ENCODE measurements around the gene KAT7.

The KAT7 gene

DNA sequence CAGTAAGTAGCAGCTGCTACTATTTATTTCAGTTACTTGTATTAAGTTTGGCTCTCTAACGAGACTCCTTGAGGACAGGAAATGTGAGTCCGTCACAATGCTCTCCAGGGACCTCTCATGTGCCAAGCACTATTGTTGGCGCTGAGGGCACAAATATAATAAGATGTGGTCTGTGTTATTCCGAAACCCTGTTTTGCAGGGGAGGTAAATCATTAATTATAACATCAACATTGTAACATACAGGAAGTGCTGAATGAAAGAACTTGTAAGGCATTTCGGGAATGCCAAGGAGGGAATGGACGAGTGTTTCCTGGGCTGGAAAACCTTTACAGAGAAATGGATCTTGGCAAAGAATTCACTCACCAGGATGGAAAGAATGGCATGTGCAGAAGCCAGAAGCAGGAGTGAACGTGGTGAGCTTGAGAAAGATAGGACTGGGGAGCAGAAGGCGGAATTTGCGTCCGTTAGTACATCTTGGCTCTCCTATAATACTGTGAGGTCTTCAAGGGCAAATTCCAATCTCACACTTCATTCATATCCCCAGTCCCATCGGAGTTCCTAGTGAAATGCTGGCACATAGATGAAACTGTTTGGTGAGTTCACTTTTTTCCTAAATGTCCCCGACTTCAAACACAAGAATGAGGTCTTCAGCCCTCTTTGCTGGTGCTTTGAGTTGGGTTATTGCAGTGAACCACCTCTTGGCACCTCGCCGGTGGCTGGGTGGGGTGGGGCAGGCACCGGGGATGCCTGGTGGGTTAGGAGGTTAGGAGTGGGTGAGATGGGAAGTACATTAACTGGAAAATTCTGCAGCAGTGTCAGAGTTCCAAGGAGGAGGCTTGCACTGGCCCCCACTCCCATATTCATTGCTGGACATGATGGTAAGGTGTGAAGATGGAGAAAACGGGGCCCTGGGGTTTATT is 47.9 kb downstream of the KAT7 start:
- Histone ChIP-seq H3K36me3 (ENCODE audit: control insufficient read depth in 5 of 5, insufficient read depth in 5 of 5, low read length in 5 of 5) (peaks cover 0 to 28% (median 16%) of the 10 kb centered on the region in 5 donors), H3K9ac (ENCODE audit: low read length in 5 of 5) (no peak overlapping the region), H3K9me3 (ENCODE audit: control insufficient read depth in 5 of 5, low read length in 5 of 5) (no peaks in the 10 kb centered on the region), H3K4me3 (ENCODE audit: low read depth in 1 of 5, low read length in 5 of 5) (no peak overlapping the region), H3K4me1 (ENCODE audit: control insufficient read depth in 5 of 5, insufficient read depth in 5 of 5, low read length in 5 of 5) (peaks cover 6 to 44% (median 15%) of the 10 kb centered on the region in 5 donors), H3K27ac (ENCODE audit: low read depth, low read length) (no peak overlapping the region), H3K27me3 (ENCODE audit: control insufficient read depth in 5 of 5, insufficient read depth in 4 of 5, low read length in 5 of 5) (no peaks in the 10 kb centered on the region)

DNA sequence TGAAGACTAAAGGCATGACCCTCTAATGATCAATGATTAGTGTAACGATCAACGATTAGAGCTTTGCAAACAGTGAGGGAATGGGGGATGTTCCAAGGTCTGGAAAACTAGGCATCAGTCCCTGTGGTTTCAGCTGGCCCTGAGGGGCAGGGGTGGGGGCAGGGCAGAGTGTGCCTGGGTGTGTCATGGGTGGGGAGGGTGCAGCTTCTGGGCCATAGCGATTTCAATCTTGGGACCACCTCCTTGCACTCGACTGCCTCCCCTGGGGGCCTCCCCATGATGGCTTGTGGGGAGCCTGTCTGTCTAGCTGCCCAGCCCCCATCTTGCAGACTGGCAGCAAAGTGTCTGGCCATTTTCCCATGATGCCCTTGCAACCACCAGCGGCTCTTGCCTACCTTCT is 51.0 kb downstream of the KAT7 start:
- Histone ChIP-seq H3K27me3 (ENCODE audit: control insufficient read depth in 5 of 5, insufficient read depth in 4 of 5, low read length in 5 of 5) (no peaks in the 10 kb centered on the region), H3K4me3 (ENCODE audit: low read depth in 1 of 5, low read length in 5 of 5) (no peak overlapping the region), H3K9ac (ENCODE audit: low read length in 5 of 5) (no peak overlapping the region), H3K36me3 (ENCODE audit: control insufficient read depth in 5 of 5, insufficient read depth in 5 of 5, low read length in 5 of 5) (peaks cover 0 to 3% (median 2%) of the 10 kb centered on the region in 5 donors), H3K27ac (ENCODE audit: low read depth, low read length) (no peak overlapping the region), H3K4me1 (ENCODE audit: control insufficient read depth in 5 of 5, insufficient read depth in 5 of 5, low read length in 5 of 5) (peaks cover 3 to 24% (median 12%) of the 10 kb centered on the region in 5 donors), H3K9me3 (ENCODE audit: control insufficient read depth in 5 of 5, low read length in 5 of 5) (no peaks in the 10 kb centered on the region)

DNA sequence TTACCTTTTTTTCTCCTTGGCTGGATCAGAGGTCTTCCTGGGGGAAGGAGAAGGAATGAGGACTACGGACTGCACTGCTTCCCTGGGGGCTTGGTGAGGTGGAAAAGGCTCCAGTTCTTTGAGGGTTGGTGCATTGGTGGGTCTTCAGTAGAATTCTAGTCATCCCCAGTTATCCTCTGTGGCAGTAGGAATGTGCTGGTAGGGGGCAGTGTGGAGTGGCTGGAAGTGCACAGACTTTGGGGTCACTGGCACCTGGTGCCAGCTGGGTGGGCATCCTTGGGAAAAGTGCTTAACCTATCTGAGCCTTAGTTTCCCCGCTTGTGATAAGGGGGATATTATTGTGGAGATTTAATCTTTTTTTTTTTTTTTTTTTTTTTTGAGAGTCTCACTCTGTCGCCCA is 53.1 kb downstream of the KAT7 start:
- Histone ChIP-seq H3K4me3 (ENCODE audit: low read depth in 1 of 5, low read length in 5 of 5) (no peak overlapping the region), H3K4me1 (ENCODE audit: control insufficient read depth in 5 of 5, insufficient read depth in 5 of 5, low read length in 5 of 5) (peaks cover 3 to 24% (median 10%) of the 10 kb centered on the region in 5 donors), H3K9me3 (ENCODE audit: control insufficient read depth in 5 of 5, low read length in 5 of 5) (no peaks in the 10 kb centered on the region), H3K27me3 (ENCODE audit: control insufficient read depth in 5 of 5, insufficient read depth in 4 of 5, low read length in 5 of 5) (no peaks in the 10 kb centered on the region), H3K36me3 (ENCODE audit: control insufficient read depth in 5 of 5, insufficient read depth in 5 of 5, low read length in 5 of 5) (peaks cover 0 to 4% (median 0%) of the 10 kb centered on the region in 5 donors), H3K27ac (ENCODE audit: low read depth, low read length) (no peak overlapping the region), H3K9ac (ENCODE audit: low read length in 5 of 5) (no peak overlapping the region)

DNA sequence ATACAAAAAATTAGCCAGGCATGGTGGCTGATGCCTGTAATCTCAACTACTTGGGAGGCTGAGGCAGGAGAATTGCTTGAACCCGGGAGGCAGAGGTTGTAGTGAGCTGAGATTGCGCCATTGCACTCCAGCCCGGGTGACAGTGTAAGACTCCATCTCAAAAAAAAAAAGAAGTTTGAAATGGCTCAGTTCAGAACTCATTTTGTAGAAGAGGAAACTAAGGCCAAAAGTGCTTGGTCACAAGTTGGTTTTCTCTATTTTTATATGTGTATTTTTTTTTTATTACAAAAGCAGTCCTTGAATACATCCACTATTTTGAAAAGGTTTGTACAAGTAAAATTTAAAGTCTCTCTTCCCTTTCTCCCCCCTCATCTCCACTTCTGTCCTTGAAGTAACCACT is 53.9 kb downstream of the KAT7 start:
- peaks cover 3 to 18% (median 9%) of the 10 kb centered on the region in 5 donors for H3K4me1 ChIP-seq (ENCODE audit: control insufficient read depth in 5 of 5, insufficient read depth in 5 of 5, low read length in 5 of 5)
- no peaks in the 10 kb centered on the region for H3K9me3 ChIP-seq (ENCODE audit: control insufficient read depth in 5 of 5, low read length in 5 of 5)
- peaks cover 0 to 10% (median 2%) of the 10 kb centered on the region in 5 donors for H3K36me3 ChIP-seq (ENCODE audit: control insufficient read depth in 5 of 5, insufficient read depth in 5 of 5, low read length in 5 of 5)
- H3K27me3 ChIP-seq (ENCODE audit: control insufficient read depth in 5 of 5, insufficient read depth in 4 of 5, low read length in 5 of 5) = no peaks in the 10 kb centered on the region
- H3K9ac ChIP-seq (ENCODE audit: low read length in 5 of 5) = no peak overlapping the region
- no peak overlapping the region for H3K27ac ChIP-seq (ENCODE audit: low read depth, low read length)
- H3K4me3 ChIP-seq (ENCODE audit: low read depth in 1 of 5, low read length in 5 of 5) = no peak overlapping the region

DNA sequence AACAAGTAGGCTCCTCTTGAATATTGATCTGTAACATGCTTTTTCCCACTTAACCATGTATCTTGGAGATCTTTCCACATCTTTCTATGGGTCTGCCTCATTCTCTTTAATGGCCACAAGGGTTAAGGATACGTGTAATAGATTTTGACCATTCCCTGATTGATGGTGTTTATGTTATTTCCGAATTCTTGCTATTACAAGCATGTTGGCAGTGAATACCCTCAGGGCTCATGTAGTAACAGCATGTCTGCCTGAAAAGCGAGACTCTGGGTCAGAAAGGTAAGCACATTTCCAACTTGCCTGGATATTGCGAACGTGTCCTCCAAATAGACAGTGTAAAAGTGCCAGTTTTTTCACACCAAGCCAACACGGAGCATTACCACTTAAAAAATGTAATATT is 54.4 kb downstream of the KAT7 start:
- no peak overlapping the region for H3K4me3 ChIP-seq (ENCODE audit: low read depth in 1 of 5, low read length in 5 of 5)
- no peak overlapping the region for H3K9ac ChIP-seq (ENCODE audit: low read length in 5 of 5)
- no peaks in the 10 kb centered on the region for H3K27me3 ChIP-seq (ENCODE audit: control insufficient read depth in 5 of 5, insufficient read depth in 4 of 5, low read length in 5 of 5)
- no peaks in the 10 kb centered on the region for H3K9me3 ChIP-seq (ENCODE audit: control insufficient read depth in 5 of 5, low read length in 5 of 5)
- H3K4me1 ChIP-seq (ENCODE audit: control insufficient read depth in 5 of 5, insufficient read depth in 5 of 5, low read length in 5 of 5) = peaks cover 3 to 14% (median 9%) of the 10 kb centered on the region in 5 donors
- peaks cover 0 to 10% (median 2%) of the 10 kb centered on the region in 5 donors for H3K36me3 ChIP-seq (ENCODE audit: control insufficient read depth in 5 of 5, insufficient read depth in 5 of 5, low read length in 5 of 5)
- no peak overlapping the region for H3K27ac ChIP-seq (ENCODE audit: low read depth, low read length)

DNA sequence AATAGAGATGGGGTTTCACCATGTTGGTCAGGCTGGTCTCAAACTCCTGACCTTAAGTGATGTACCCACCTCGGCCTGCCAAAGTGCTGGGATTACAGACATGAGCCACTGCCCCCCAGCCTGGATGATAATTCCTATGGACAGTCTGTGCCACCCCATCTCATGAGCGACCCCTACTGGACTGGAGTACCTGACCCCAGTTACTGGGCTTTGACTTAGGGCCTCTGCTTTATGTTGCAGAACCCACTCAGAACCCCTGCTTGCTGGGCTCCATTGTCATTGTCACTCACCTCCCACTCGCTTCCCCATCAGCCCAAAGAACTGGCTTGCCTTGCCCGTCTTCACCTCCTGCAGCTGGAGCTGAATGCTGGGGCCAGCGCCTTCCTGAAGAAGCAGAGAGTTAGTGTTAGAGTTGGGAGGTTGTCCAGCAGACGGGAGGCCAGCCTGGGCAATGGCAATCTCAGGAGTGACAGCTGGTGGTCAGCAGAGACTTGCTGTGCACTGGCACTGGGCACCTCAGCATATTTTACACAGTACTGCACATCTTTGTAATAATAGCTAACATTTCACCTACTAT is 55.4 kb downstream of the KAT7 start:
- no peak overlapping the region for H3K4me3 ChIP-seq (ENCODE audit: low read depth in 1 of 5, low read length in 5 of 5)
- peaks cover 0 to 10% (median 2%) of the 10 kb centered on the region in 5 donors for H3K36me3 ChIP-seq (ENCODE audit: control insufficient read depth in 5 of 5, insufficient read depth in 5 of 5, low read length in 5 of 5)
- H3K9me3 ChIP-seq (ENCODE audit: control insufficient read depth in 5 of 5, low read length in 5 of 5) = no peaks in the 10 kb centered on the region
- peaks cover 3 to 14% (median 9%) of the 10 kb centered on the region in 5 donors for H3K4me1 ChIP-seq (ENCODE audit: control insufficient read depth in 5 of 5, insufficient read depth in 5 of 5, low read length in 5 of 5)
- no peak overlapping the region for H3K9ac ChIP-seq (ENCODE audit: low read length in 5 of 5)
- H3K27ac ChIP-seq (ENCODE audit: low read depth, low read length) = no peak overlapping the region
- no peaks in the 10 kb centered on the region for H3K27me3 ChIP-seq (ENCODE audit: control insufficient read depth in 5 of 5, insufficient read depth in 4 of 5, low read length in 5 of 5)

DNA sequence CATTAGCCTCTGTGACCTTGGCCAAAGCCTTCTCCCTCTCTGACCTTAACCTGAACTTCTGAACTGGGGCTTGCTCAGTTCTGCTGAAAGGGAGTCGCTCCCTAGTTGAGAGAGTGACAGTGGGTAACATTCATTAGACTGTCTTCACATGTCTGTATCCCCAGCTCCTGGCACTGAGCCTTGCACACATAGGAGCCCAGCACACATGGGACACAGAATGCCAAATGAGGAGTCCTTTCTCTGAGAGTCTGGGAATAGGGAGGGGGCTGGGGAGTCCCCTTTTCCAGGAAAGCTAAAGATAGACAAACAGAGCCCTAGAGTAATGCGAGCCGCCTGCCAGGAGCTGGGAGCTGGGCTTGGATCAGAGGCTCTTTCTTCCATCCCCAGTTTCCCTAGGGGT is 56.8 kb downstream of the KAT7 start:
- no peaks in the 10 kb centered on the region for H3K9me3 ChIP-seq (ENCODE audit: control insufficient read depth in 5 of 5, low read length in 5 of 5)
- H3K4me1 ChIP-seq (ENCODE audit: control insufficient read depth in 5 of 5, insufficient read depth in 5 of 5, low read length in 5 of 5) = peaks cover 3 to 14% (median 9%) of the 10 kb centered on the region in 5 donors
- H3K9ac ChIP-seq (ENCODE audit: low read length in 5 of 5) = peak overlapping the region in 1 of 5 donors; percentile 23
- peaks cover 0 to 10% (median 2%) of the 10 kb centered on the region in 5 donors for H3K36me3 ChIP-seq (ENCODE audit: control insufficient read depth in 5 of 5, insufficient read depth in 5 of 5, low read length in 5 of 5)
- H3K27ac ChIP-seq (ENCODE audit: low read depth, low read length) = no peak overlapping the region
- H3K4me3 ChIP-seq (ENCODE audit: low read depth in 1 of 5, low read length in 5 of 5) = no peak overlapping the region
- H3K27me3 ChIP-seq (ENCODE audit: control insufficient read depth in 5 of 5, insufficient read depth in 4 of 5, low read length in 5 of 5) = peaks cover 0 to under 1% (median 0%) of the 10 kb centered on the region in 5 donors

DNA sequence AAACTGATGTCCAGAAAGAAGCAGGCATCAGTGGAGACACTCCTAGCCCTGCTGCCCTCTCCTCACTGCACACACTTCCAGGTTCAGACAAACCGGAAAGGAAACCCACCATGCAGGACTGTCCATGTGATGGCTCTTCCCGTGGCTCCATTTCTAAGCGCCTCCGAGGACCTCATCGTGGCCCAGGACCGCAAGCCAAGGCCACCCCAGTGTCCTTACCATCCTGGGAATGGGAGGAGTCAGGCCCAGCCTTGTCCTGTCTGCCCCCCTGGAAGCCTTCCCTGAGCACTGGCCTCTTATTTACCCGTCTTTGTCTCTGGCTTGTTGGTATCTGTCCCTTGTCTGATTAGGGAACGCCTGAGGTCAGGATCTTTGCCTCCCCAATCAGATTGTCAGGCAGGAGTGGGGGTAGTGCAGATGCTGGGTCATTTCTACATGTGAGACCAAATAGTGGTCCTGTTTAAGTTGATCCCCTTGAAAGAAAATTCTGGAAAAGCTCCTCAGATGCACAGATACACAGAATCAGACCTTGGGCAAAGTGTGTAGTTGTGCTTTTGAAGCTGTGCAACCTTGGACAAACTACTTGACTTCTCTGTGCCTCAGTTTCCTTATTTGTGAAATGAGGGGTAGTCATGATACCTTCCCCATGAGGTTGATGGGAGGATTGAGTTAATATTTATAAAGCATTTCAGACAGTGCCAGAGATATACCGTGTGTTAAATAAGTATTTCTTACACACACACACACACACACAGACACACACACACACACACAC is 58.6 kb downstream of the KAT7 start:
- Histone ChIP-seq H3K36me3 (ENCODE audit: control insufficient read depth in 5 of 5, insufficient read depth in 5 of 5, low read length in 5 of 5) (peaks cover 0 to 10% (median 2%) of the 10 kb centered on the region in 5 donors), H3K4me3 (ENCODE audit: low read depth in 1 of 5, low read length in 5 of 5) (no peak overlapping the region), H3K9me3 (ENCODE audit: control insufficient read depth in 5 of 5, low read length in 5 of 5) (no peaks in the 10 kb centered on the region), H3K27ac (ENCODE audit: low read depth, low read length) (no peak overlapping the region), H3K27me3 (ENCODE audit: control insufficient read depth in 5 of 5, insufficient read depth in 4 of 5, low read length in 5 of 5) (peaks cover 0 to 11% (median 3%) of the 10 kb centered on the region in 5 donors), H3K4me1 (ENCODE audit: control insufficient read depth in 5 of 5, insufficient read depth in 5 of 5, low read length in 5 of 5) (peaks cover 3 to 29% (median 24%) of the 10 kb centered on the region in 5 donors), H3K9ac (ENCODE audit: low read length in 5 of 5) (no peak overlapping the region)

DNA sequence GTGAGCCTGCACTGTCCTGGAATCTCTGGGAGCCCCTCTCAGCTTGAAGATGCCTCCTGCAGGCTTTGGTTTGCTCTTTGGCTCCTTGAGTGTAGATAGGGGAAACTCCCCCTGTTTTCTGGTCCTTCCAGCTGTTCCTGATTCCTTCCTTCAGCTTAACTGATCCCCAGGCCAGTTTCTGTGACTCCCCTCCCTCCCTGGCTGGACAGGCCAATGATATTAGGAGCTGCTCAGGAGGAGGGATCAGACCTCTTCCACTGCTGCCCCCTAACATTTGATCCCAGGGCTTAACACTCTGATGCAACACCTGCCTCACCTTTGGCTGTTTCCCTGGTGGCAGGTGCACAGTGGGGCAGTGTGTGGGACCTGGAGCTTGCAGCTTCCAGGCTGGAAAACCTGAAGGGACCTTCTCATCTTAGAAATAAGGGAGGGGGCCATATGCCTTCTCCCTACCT is 59.6 kb downstream of the KAT7 start, which contains the start of gene TAC4:
Gene TAC4, minus strand, starts transcription at position 51 of the 455 bp plus-strand sequence. CDS start 52 bp downstream, outside the sequence.
- Histone ChIP-seq H3K27me3 (ENCODE audit: control insufficient read depth in 5 of 5, insufficient read depth in 4 of 5, low read length in 5 of 5) (peaks cover 0 to 11% (median 4%) of the 10 kb centered on the region in 5 donors), H3K4me1 (ENCODE audit: control insufficient read depth in 5 of 5, insufficient read depth in 5 of 5, low read length in 5 of 5) (peaks cover 3 to 30% (median 24%) of the 10 kb centered on the region in 5 donors), H3K9me3 (ENCODE audit: control insufficient read depth in 5 of 5, low read length in 5 of 5) (no peaks in the 10 kb centered on the region), H3K27ac (ENCODE audit: low read depth, low read length) (no peak within 1 kb of the TSS), H3K9ac (ENCODE audit: low read length in 5 of 5) (no peak within 1 kb of the TSS), H3K36me3 (ENCODE audit: control insufficient read depth in 5 of 5, insufficient read depth in 5 of 5, low read length in 5 of 5) (peaks cover 0 to 10% (median 2%) of the 10 kb centered on the region in 5 donors), H3K4me3 (ENCODE audit: low read depth in 1 of 5, low read length in 5 of 5) (no peak within 1 kb of the TSS)
